MM.1S (cell line): ENCODE measurements around the gene NFILZ.

ENCODE experiments used
- CTCF ChIP-seq: fragments of 300-600 bp; sonication (generic); IDR thresholded peaks from 2 replicates; pipeline ENCODE4 v1.5.1; 2016; ENCODE audit warnings: antibody characterized with exemption, low read length, mixed read lengths
- EZH2 ChIP-seq: fragments of 300-600 bp; sonication (generic); optimal IDR thresholded peaks from 2 replicates; pipeline ENCODE3; 2017; ENCODE audit warnings: low read depth, mild to moderate bottlenecking, antibody characterized with exemption, low read length, mixed read lengths

GRCh38 chr19:8600816-8601215 lies 29.6 kb upstream of the NFILZ start:
- TF ChIP-seq CTCF (no peak), EZH2 (no peak)
